ENCODE data around the gene BMP2.

- TF ChIP-seq POLR2AphosphoS5 (IDR thresholded peaks at IDR 0.05; ENCODE audit: borderline replicate concordance, low read depth, low read length) (no peak), EZH2 (IDR thresholded peaks at IDR 0.05) (no peak)
These were observed 44.0 kb downstream of the BMP2 start for GRCh38 chr20:6811262-6812035.
